Smooth muscle cell (in vitro differentiated cells): ENCODE measurements around the gene GPC3. TPM values are rescaled to one million over a fixed set of nuclear protein-coding genes. Genes with fewer than 3 reads are reported as not detected.

Source experiments
- DNase-seq: peaks from one replicate; lab custom pipeline; 2025; ENCODE audit not compliant: unreplicated experiment; lab: John Stamatoyannopoulos, UW
- H2AFZ ChIP-seq: fragments of 200-600 bp; sonication (generic); 2 replicates; pipeline ENCODE4 v1.6.0; 2016; ENCODE audit warnings: antibody characterized with exemption, low read depth, mild to moderate bottlenecking
- H3F3A ChIP-seq: fragments of 200-600 bp; sonication (generic); 2 replicates; pipeline ENCODE4 v1.6.0; 2017; ENCODE audit warnings: antibody characterized with exemption, low read depth
- H3K27ac ChIP-seq: fragments of 200-600 bp; sonication (generic); 2 replicates; pipeline ENCODE4 v1.5.1; 2016; ENCODE audit warnings: low read depth, mild to moderate bottlenecking
- H3K27me3 ChIP-seq: fragments of 200-600 bp; sonication (generic); 2 replicates; pipeline ENCODE4 v1.6.1; 2016; ENCODE audit warnings: low read depth, mild to moderate bottlenecking
- H3K36me3 ChIP-seq: fragments of 200-600 bp; sonication (generic); 2 replicates; pipeline ENCODE4 v1.5.1; 2016; ENCODE audit warnings: low read depth
- H3K4me1 ChIP-seq: fragments of 200-600 bp; sonication (generic); 2 replicates; pipeline ENCODE4 v1.5.1; 2016; ENCODE audit warnings: low read depth
- H3K4me2 ChIP-seq: fragments of 200-600 bp; sonication (generic); 2 replicates; pipeline ENCODE4 v1.6.0; 2016; ENCODE audit warnings: mild to moderate bottlenecking
- H3K4me3 ChIP-seq: fragments of 200-600 bp; sonication (generic); 2 replicates; pipeline ENCODE4 v1.5.1; 2016; ENCODE audit warnings: mild to moderate bottlenecking
- H3K79me2 ChIP-seq: fragments of 200-600 bp; sonication (generic); 2 replicates; pipeline ENCODE4 v1.6.0; 2016; ENCODE audit warnings: low read depth, mild to moderate bottlenecking
- H3K9ac ChIP-seq: fragments of 200-600 bp; sonication (generic); 2 replicates; pipeline ENCODE4 v1.6.0; 2016; ENCODE audit warnings: low read depth
- H3K9me3 ChIP-seq: fragments of 200-600 bp; sonication (generic); replicated peaks from 2 replicates; pipeline ENCODE4 v1.5.1; 2016; ENCODE audit warnings: low read depth
- H4K20me1 ChIP-seq: fragments of 200-600 bp; sonication (generic); 2 replicates; pipeline ENCODE4 v1.6.0; 2016; ENCODE audit warnings: low read depth
- CTCF ChIP-seq: fragments of 200-600 bp; sonication (generic); IDR thresholded peaks from 2 replicates; pipeline ENCODE4 v1.5.1; 2017; ENCODE audit warnings: borderline replicate concordance, mild to moderate bottlenecking, antibody characterized with exemption; ENCODE audit not compliant: insufficient read depth, poor library complexity, severe bottlenecking
- WGBS: methylation state at CpG from one replicate; pipeline ENCODE4 v1.1.7; 2016; ENCODE audit warnings: low lambda C conversion rate; 5-methylcytosine and 5-hydroxymethylcytosine counted together
- polyA plus RNA-seq: library from polyadenylated mRNA; unstranded; fragments of >200 nt; fragmentation: Nextera tagmentation; extraction: Ambion mirVana; gene quantifications from 2 replicates; pipeline ENCODE4 v1.2.1, GENCODE V29; 2016
- total RNA-seq: library from RNA; depleted of rRNA; stranded (reverse); fragments of >200 nt; gene quantifications from 2 replicates; pipeline ENCODE4 v1.2.3, GENCODE V29; 2014

GPC3 gene
- total and polyA plus RNA-seq, 2 experiments from 2014 or later, result 120 to 191 TPM

GRCh38 chrX:133935076-133935475 lies 50.3 kb downstream of the GPC3 start:
- Histone ChIP-seq H3F3A (no peaks in the 10 kb centered on the region), H2AFZ (no peak overlapping the region), H3K27ac (no peak overlapping the region), H3K36me3 (no peaks in the 10 kb centered on the region), H3K4me2 (no peak overlapping the region), H3K9ac (no peak overlapping the region), H3K4me3 (no peak overlapping the region), H3K79me2 (no peaks in the 10 kb centered on the region), H4K20me1 (no peaks in the 10 kb centered on the region), H3K9me3 (no peaks in the 10 kb centered on the region), H3K27me3 (no peaks in the 10 kb centered on the region), H3K4me1 (no peaks in the 10 kb centered on the region)
- no peak for TF ChIP-seq CTCF
- DNase-seq, result no peak
- WGBS, result 69% methylated on average over 4 of the region's 4 CpGs

GRCh38 chrX:133933316-133933715 lies 52.1 kb downstream of the GPC3 start:
- no peaks in the 10 kb centered on the region for H3K27me3 ChIP-seq
- no peaks in the 10 kb centered on the region for H3K9me3 ChIP-seq
- H3K27ac ChIP-seq, result no peak overlapping the region
- no peaks in the 10 kb centered on the region for H3K36me3 ChIP-seq
- 79% methylated on average over 2 of the region's 2 CpGs for WGBS
- no peak overlapping the region for H3K9ac ChIP-seq
- H3K4me3 ChIP-seq, result no peak overlapping the region
- H3K4me1 ChIP-seq, result no peaks in the 10 kb centered on the region
- no peaks in the 10 kb centered on the region for H3K79me2 ChIP-seq
- no peak for TF ChIP-seq CTCF
- H3K4me2 ChIP-seq, result no peak overlapping the region
- H2AFZ ChIP-seq, result no peak overlapping the region
- no peaks in the 10 kb centered on the region for H3F3A ChIP-seq
- DNase-seq, result no peak
- no peaks in the 10 kb centered on the region for H4K20me1 ChIP-seq

GRCh38 chrX:133929836-133930464 lies 55.4 kb downstream of the GPC3 start:
- no peak overlapping the region for H2AFZ ChIP-seq
- H3K79me2 ChIP-seq, result no peaks in the 10 kb centered on the region
- no peak for TF ChIP-seq CTCF
- H3F3A ChIP-seq, result no peaks in the 10 kb centered on the region
- no peak overlapping the region for H3K4me3 ChIP-seq
- WGBS, result 83% methylated on average over 2 of the region's 2 CpGs
- no peak for DNase-seq
- no peaks in the 10 kb centered on the region for H3K9me3 ChIP-seq
- H3K9ac ChIP-seq, result no peak overlapping the region
- no peaks in the 10 kb centered on the region for H4K20me1 ChIP-seq
- no peaks in the 10 kb centered on the region for H3K36me3 ChIP-seq
- no peaks in the 10 kb centered on the region for H3K27me3 ChIP-seq
- no peak overlapping the region for H3K27ac ChIP-seq
- H3K4me1 ChIP-seq, result no peaks in the 10 kb centered on the region
- H3K4me2 ChIP-seq, result no peak overlapping the region

GRCh38 chrX:133928365-133928764 lies 57.0 kb downstream of the GPC3 start:
- 48% methylated on average over 1 of the region's 1 CpG for WGBS
- no peaks in the 10 kb centered on the region for H3K27me3 ChIP-seq
- no peak for DNase-seq
- no peaks in the 10 kb centered on the region for H3K4me1 ChIP-seq
- H3K4me3 ChIP-seq, result no peak overlapping the region
- H3K9me3 ChIP-seq, result no peaks in the 10 kb centered on the region
- H2AFZ ChIP-seq, result no peak overlapping the region
- H3K36me3 ChIP-seq, result no peaks in the 10 kb centered on the region
- H3K4me2 ChIP-seq, result no peak overlapping the region
- H3K27ac ChIP-seq, result no peak overlapping the region
- no peaks in the 10 kb centered on the region for H4K20me1 ChIP-seq
- H3F3A ChIP-seq, result no peaks in the 10 kb centered on the region
- H3K79me2 ChIP-seq, result no peaks in the 10 kb centered on the region
- no peak for TF ChIP-seq CTCF
- H3K9ac ChIP-seq, result no peak overlapping the region
